HG03045 (cell line): Measurements from ENCODE around the gene UPP1.
"Not testable (repeated sequence)": the region's sequence is repeated elsewhere in the genome, so short reads cannot be mapped to it uniquely, and the experiment has no call there.

Experiments
- ATAC-seq: cut with Tn5 transposase; IDR thresholded peaks from one replicate; pipeline ENCODE4 v1.9.1; 2021; ENCODE audit warnings: mild to moderate bottlenecking, moderate library complexity; ENCODE audit not compliant: unreplicated experiment

The UPP1 gene

DNA sequence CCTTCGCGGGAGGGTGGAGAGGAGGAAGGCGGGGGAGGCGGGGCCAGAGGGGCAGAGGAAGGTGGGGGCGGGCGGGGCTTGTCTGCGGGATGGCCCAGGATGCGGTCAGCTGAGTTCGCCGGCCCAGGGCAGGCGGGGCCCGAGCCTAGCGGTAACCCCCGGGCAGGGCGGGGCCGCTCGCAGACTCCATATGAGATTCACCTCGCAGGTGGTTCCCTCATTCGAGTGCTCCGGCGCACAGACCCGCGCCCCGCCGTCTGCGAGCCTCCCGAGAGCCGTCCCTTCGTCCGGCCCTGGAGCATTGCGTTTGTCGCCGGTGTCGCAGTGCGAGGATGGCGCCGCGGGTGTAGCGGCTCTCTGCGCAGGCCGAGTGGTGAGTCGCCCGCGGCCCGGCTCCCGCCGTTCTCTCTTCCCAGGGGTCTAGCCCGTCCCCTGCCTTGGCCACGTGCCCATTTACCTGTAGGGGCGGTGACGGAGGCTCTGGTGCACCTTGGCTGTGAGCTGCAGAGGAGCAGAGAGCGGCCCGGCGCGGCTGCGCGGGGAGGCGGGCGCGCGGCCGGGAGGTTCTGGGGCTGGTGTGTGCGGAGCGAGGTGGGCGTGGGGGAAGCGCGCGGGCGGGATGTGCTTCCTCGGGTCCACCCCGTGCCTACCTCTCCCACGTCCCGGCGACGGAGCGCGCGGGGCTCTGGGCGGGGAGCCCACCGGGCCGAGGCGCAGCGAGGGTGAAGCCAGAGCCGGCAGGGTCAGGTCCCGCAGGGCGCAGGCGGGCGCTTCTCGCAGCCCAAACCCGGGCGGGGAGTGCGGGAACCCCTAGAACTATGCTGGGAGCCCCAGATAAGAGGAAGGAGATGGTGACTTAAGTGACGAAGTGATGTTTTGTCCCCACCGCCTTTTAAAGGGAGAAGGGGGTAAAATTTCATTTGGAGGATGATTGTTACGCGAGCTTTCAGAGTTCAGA lies at the start of gene UPP1:
TSS of gene UPP1 (plus strand) at position 220 of the 958 bp plus-strand sequence. CDS start 5,519 bp downstream, outside the sequence.
- ATAC-seq: peak; percentile 64

- ATAC-seq: no peak
Measured at GRCh38 chr7:48040944-48041652, 48.0 kb upstream of the UPP1 start.

- ATAC-seq: no peak
Measured at GRCh38 chr7:48041653-48041970, 47.5 kb upstream of the UPP1 start.

DNA sequence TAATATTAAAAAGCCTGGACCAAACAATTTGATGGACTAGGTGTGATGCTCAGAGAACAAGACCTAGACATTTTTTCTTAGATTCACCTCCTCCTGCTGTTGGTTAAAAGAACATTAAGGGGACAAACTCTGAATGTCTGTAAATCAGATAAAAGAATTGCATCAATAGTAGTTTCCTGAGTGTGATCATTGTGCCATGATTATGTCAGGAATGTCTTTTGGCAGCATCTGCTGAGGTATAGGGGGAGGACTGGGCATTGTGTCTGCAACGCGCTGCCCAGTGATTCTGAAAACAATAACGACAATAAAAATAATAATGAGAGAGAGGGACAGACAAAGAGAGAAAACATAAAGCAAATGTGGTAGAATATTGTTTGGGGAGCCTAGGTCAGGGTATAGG lies 46.8 kb upstream of the UPP1 start:
- no peak for ATAC-seq

- no peak for ATAC-seq
Measured at GRCh38 chr7:48042636-48043035, 46.4 kb upstream of the UPP1 start.

DNA sequence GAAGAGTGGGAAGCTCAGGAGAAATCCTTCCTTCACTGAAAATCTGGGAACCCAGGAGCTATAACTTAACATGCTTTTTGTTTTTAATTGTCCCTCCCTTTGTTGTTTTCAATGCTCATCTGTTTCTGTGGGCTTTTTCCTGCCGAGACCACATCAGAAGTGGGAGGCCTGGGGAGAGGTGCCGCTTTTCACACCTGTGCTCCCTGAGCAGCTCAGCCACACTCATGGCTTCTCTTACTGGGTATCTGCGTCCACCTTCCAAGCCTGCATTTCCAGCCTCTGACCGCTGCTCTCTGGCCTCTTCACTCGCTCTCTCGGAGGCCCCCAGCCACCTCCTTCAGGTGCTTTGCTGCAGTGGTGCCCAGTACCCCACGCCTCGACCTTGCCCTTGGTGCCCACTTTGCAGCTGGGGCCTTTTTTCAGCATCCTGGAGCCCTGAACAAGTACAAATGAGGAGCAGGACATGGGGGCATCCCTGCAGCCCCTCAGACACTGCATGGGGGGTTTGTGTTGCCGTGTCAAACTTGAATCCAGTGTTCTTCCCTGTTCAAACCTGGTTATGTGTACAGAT lies 43.8 kb upstream of the UPP1 start:
- ATAC-seq: no peak

DNA sequence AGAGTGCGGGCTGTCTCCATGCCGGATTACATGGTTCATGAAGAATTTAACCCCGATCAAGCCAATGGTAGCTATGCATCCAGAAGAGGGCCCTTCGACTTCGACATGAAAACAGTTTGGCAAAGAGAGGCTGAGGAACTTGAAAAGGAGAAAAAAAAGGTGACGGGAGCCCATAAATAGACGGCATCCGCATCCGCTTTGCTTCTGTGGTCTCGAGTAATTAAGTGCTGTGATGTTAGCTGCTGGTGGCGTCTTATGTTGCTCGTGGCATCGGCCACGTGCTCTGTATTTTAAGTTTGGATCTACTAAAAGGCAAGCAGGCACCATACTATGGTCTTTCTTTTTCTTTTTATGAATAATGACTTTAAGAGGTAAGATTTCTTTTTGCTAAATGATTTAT lies 42.6 kb upstream of the UPP1 start:
- ATAC-seq: no peak

- no peak for ATAC-seq
Measured at GRCh38 chr7:48048113-48048512, 41.0 kb upstream of the UPP1 start.

DNA sequence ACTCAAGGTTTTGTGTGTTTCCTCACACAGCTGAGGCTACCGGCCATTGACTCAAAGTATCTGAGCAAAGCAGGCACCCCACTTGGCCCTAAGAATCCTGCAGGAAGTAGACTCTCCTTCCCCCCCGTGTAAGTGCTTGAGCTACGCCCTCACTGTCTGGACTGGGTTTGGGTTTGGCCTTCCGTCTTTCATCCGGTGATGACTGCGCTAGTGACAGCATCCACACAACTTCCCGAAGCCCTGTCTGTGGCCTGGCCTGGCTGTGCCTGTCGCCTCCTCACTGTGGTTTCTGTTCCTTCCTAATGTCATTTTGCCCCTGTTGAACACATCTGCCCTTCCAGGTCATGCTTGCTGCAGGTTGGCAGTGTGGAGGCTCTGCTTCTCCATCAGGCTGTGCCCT lies 39.2 kb upstream of the UPP1 start:
- ATAC-seq: no peak

DNA sequence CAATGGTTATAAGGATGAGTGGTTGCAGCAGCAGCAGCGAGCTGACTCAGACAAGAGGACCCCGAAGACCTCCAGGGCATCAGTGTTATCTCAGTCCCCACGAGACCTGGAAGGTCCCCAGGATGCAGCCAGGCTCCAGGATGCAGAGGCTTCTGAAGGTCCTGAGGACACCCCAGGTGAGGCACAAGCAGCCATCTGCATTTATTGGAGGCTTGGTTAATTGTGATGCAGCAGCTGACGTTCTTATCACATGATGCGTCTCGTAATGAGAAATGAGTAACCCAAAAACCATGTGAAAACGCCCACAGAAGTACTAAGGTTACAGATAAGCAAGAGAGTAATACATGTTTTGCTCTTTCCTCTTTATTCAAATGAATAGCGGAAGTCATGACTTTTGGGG lies 36.3 kb upstream of the UPP1 start:
- ATAC-seq: no peak

- ATAC-seq: no peak
Measured at GRCh38 chr7:48053736-48054135, 35.3 kb upstream of the UPP1 start.

- no peak for ATAC-seq
Measured at GRCh38 chr7:48058990-48059389, 30.1 kb upstream of the UPP1 start.

DNA sequence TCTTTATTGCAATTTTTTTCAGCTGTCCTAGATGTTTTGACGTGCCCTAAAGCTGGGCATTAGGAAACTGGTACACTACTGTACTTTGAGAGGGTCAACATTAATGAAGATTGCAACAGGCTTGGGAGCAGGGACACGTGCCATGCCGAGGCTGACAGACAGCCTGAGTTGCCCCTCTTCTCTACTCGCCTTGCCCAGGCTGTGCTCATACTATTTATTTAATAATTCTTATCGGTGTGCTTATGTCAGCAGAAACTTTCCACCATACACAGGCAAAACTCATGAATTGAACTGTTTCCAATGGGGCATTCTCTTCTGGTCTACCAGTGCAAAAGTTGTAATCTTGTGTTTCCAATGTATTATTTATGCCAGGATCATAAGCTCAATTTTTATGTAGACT lies 29.4 kb upstream of the UPP1 start:
- ATAC-seq: no peak

DNA sequence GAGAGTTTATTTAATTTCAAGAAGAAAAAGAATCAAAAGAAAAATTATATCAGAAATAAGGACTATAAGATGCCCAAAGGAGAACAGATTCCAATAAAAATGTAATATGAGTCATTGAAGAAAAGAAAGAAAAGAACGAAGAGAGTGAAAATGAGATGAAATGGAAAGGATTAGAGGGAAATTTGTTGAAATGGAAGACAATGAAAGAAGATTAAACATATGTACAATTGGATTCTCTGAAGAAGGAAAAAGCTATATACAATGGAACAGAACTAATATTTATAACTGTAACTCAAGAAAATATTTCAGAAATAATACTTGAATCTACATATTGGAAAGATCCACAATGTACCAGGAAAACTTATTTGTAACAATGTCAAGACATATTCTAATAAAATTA lies 25.1 kb upstream of the UPP1 start:
- ATAC-seq: no peak

DNA sequence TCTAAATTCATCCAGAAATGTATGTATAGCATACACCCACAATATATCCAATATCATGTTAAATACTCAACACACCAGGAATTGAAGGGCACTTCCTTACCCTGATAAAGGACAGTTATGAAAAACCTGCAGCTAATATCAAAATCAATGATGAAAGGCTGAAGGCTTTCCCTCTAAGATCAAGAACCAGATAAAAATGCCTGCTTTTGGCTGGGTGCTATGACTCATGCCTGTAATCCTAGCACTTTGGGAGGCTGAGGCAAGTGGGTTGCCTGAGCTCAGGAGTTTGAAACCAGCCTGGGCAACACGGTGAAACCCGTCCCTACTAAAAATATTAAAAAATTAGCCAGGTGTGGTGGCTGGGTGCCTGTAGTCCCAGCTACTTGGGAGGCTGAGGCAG lies 21.6 kb upstream of the UPP1 start:
- ATAC-seq: no peak

GRCh38 chr7:48074204-48074654 lies 14.8 kb upstream of the UPP1 start:
- no peak for ATAC-seq

DNA sequence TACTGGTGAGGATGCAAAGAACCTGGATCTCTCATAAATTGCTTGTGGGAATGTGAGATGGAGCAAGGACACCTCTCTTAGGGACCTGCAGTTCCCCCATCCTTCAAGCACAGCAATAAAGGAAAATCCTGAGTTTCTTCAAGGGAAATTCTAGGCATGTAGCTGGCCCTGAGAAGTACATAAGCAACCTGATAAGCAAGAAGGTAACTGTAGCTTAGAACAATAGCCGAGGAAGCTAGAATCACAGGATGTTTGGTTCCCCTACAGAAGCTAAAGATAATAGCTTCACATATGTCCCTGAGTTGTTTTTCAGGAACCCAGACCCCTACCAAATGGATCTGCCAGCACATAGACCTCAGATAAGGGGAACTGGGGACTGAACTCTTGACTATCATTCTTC lies 11.6 kb upstream of the UPP1 start:
- no peak for ATAC-seq

- no peak for ATAC-seq
Measured at GRCh38 chr7:48078470-48078869, 10.6 kb upstream of the UPP1 start.

DNA sequence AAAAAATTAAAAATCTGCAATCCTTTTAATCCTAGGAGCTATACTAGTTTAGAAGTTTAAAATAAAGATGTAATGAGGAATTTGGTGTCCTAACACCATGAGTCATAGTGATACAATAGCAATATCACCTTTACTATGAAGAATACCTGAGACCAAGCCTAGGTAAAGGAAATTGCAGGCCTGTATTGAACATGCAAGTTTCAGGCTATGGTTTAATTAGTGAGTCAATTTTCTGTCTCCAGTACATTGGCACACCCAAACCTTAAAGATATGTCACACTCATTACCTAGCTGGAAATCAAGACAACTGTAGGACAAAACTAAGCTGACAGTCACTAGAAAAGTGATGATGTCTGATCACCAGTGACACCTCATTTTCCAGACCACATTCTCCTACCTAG lies 6.7 kb upstream of the UPP1 start:
- not testable (repeated sequence) for ATAC-seq

GRCh38 chr7:48083114-48083830 lies 5.8 kb upstream of the UPP1 start:
- ATAC-seq: no peak

DNA sequence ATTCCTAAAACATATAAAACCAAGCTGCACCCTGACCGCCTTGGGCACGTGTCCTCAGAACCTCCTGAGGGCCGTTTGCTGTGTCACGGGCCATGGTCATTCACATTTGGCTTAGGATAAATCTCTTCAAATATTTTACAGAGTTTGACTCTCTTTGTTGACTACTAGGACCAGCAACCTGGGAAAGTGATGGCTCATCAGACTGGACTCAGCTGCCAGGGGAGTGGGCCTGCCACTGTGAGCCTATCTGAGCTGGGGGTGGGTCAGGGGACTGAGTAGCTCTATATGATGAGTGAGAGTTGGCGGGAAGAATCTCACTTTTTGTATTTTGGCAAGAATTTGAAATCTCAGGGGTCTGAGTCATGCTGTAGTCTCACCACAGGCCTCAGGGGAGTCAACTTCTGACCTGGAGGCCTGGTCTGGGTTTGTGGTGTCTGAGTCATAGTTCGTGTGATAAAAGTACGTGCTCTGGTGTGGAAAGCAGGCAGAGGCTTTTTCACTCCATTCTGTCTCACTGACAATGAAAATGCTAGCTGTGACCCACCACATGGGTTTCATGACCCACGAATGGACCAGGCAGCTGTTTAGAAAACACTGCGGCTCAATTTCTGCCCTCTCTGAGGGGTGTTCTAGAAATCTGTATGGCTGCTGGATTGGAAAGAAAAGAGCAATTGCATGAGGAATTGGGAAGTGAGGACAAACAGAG lies 4.2 kb upstream of the UPP1 start:
- peak; percentile 54 for ATAC-seq
